ENCODE measurements around the gene ROR1.

ROR1 gene

GRCh38 chr1:64228167-64228957 lies 454.5 kb downstream of the ROR1 start:
- no peak for DNase-seq (ENCODE audit: extremely low read depth, insufficient read length)
- TF ChIP-seq CTCF (IDR thresholded peaks at IDR 0.05; ENCODE audit: insufficient read depth, low read length, poor library complexity, severe bottlenecking): no peak
- Histone ChIP-seq H3K27me3 (replicated peaks; ENCODE audit: control insufficient read depth, insufficient read depth, low read length) (no peaks in the 10 kb centered on the region), H3K36me3 (ENCODE audit: control insufficient read depth, insufficient read depth, low read length) (no peaks in the 10 kb centered on the region), H3K4me3 (replicated peaks; ENCODE audit: low read depth, low read length) (no peak overlapping the region)

- DNase-seq (ENCODE audit: extremely low read depth, insufficient read length): no peak
- TF ChIP-seq CTCF (IDR thresholded peaks at IDR 0.05; ENCODE audit: insufficient read depth, low read length, poor library complexity, severe bottlenecking): no peak
- no peaks in the 10 kb centered on the region for H3K36me3 ChIP-seq (ENCODE audit: control insufficient read depth, insufficient read depth, low read length)
- H3K4me3 ChIP-seq (replicated peaks; ENCODE audit: low read depth, low read length): no peak overlapping the region
- H3K27me3 ChIP-seq (replicated peaks; ENCODE audit: control insufficient read depth, insufficient read depth, low read length): no peaks in the 10 kb centered on the region
Measured at GRCh38 chr1:64229307-64229706, 455.5 kb downstream of the ROR1 start.

Data from GM06990 (cell line).